Prostate gland (tissue), 2 donors: ENCODE measurements around the gene HIVEP2. TPM values are rescaled to one million over a fixed set of nuclear protein-coding genes. Genes with fewer than 3 reads are reported as not detected.

Experiments used
- DNase-seq: peaks from one replicate; pipeline ENCODE4 v3.0.0-alpha.2; 2019; ENCODE audit warnings: low spot score
- H3K27ac ChIP-seq, 2 donors: fragments of 200-600 bp; sonication (generic); 2 replicates each; pipeline ENCODE4 v1.5.1; 2017 to 2019
- H3K27me3 ChIP-seq: fragments of 200-600 bp; sonication (generic); replicated peaks from 2 replicates; pipeline ENCODE4 v1.5.1; 2019; ENCODE audit not compliant: insufficient read depth
- H3K36me3 ChIP-seq, 2 donors: fragments of 200-600 bp; sonication (generic); 1 replicate in 1 of 2; 2 replicates in 1 of 2; pipeline versions ENCODE4 v1.5.1 to v1.8.1; 2017 to 2019
- H3K4me1 ChIP-seq: fragments of 200-600 bp; sonication (generic); replicated peaks from 2 replicates; pipeline ENCODE4 v1.5.1; 2019
- H3K4me3 ChIP-seq, 2 donors: fragments of 200-600 bp; sonication (generic); 2 replicates each; pipeline ENCODE4 v1.5.1; 2017 to 2019
- H3K9me3 ChIP-seq: fragments of 200-600 bp; sonication (generic); 2 replicates; pipeline ENCODE4 v1.5.1; 2017
- CTCF ChIP-seq, 4 experiments: fragments of 200-600 bp in 2 of 4; fragments of 450-650 bp in 2 of 4; sonication (generic) in 2 of 4; IDR thresholded peaks; 1 replicate in 3 of 4; 2 replicates in 1 of 4; pipeline ENCODE4 v1.5.1; 2016 to 2019; ENCODE audit warnings: antibody characterized with exemption in 4 of 4, mild to moderate bottlenecking in 2 of 4, moderate library complexity in 2 of 4
- POLR2A ChIP-seq: fragments of 450-650 bp; IDR thresholded peaks from one replicate; pipeline ENCODE4 v1.6.1; 2016; ENCODE audit warnings: antibody characterized with exemption, mild to moderate bottlenecking
- POLR2AphosphoS5 ChIP-seq: sonication (generic); formaldehyde crosslinking; IDR thresholded peaks from one replicate; pipeline ENCODE4 v1.6.1; 2017; ENCODE audit warnings: antibody characterized with exemption
- WGBS: methylation state at CpG from one replicate; pipeline ENCODE4 v1.1.5; 2018; 5-methylcytosine and 5-hydroxymethylcytosine counted together
- intact Hi-C: fragments of 100-400 bp; cut with DNase I; formaldehyde crosslinking; loops from one replicate; pipeline ENCODE4 v1.14.2; 2022
- total RNA-seq, 2 donors: library from RNA; depleted of rRNA; stranded (reverse); fragments of >200 nt; gene quantifications; one replicate each; pipeline ENCODE4 v1.1.0, GENCODE V29; 2016

Gene HIVEP2
- total RNA-seq, 2 donors from 2014 or later: 15.8 to 19.3 TPM

DNA sequence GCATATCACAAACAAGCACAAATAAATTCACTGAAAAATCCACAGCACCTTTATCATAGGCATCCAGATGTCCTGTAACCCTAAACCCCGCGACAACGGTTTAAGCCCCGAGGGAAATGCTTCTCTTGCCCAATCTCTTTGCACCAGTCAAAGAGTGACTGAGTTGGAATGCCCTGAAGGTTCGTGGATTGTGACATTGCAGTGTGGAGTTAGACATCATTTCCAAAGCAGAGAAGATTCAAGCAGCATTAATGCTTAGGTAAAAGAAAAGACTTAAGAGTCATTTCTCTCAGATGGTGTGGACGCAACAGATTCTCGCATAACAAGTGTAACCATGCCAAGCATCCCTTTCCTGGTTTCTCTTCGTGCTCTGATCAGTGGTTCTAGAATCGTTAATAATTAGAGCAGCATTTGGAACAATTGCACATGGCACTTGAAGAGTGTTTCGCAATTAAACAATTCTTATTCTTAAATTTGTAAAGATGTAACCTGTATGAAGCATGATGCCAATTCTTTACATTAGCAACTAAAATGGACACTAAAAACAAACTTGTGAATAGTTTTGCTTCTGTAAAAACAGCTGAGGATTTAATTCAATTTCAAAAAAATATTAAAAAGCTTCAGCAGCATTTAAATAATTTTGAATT is 121.6 kb downstream of the HIVEP2 start:
- no peaks in the 10 kb centered on the region for H3K36me3 ChIP-seq
- 75% methylated on average over 10 of the region's 10 CpGs for WGBS
- no peak for DNase-seq
- H3K9me3 ChIP-seq: no peaks in the 10 kb centered on the region
- no peak overlapping the region for H3K4me3 ChIP-seq
- no peaks in the 10 kb centered on the region for H3K27me3 ChIP-seq
- intact Hi-C loops: loop anchor here (5.0 kb wide), 1 partner anchor 124 kb away; the partner anchor contains the start of gene HIVEP2
- TF ChIP-seq POLR2A (no peak), POLR2AphosphoS5 (no peak), CTCF (IDR thresholded peaks at IDR 0.05) (no peak)
- H3K4me1 ChIP-seq: no peaks in the 10 kb centered on the region
- no peak overlapping the region for H3K27ac ChIP-seq

DNA sequence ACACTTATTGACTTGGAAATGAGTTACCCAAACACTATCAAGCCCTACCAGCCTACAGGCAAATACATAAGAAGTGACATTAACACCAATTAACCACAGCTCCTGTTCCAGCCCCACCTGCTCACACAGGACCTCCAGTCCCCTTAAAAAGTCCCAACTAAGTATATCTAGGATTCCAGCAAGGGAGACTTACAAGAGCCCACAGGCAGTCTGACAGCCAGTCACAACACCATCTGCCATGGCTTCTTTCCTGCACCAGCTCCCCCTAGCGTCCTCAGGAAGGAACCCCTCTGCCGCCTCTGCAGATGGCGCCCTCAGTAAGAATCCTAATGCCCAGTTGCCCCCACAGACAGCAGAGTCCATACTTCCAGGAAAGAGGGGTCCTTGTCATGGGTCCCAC is 122.1 kb downstream of the HIVEP2 start:
- WGBS: 78% methylated on average over 3 of the region's 3 CpGs
- Histone ChIP-seq H3K27ac (no peak overlapping the region), H3K9me3 (no peaks in the 10 kb centered on the region), H3K4me1 (no peaks in the 10 kb centered on the region), H3K27me3 (no peaks in the 10 kb centered on the region), H3K4me3 (no peak overlapping the region), H3K36me3 (no peaks in the 10 kb centered on the region)
- TF ChIP-seq POLR2AphosphoS5: no peak
- TF ChIP-seq POLR2A: no peak
- peak in 1 of 4 experiments; percentile 14 for TF ChIP-seq CTCF (IDR thresholded peaks at IDR 0.05)
- DNase-seq: no peak
- intact Hi-C loops: loop anchor here (5.0 kb wide), 1 partner anchor 124 kb away; the partner anchor contains the start of gene HIVEP2

DNA sequence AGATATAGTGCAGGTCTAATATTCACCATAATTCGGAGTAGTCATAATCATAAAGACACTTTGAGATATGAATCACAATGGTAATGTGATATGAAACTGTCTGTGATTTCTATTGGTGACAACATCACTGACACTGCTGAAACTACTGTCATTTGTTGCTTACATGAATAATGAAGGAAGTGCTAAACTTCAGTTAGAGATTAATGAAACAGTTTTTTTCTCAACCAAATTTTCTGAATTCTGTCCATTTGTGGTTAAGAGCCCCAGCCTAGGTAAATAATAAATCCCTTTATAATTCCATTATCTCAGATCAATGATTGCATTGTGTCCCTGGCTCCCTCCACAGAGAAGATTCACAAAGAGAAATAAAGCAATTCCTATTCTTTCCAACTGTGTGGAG is 122.6 kb downstream of the HIVEP2 start:
- H3K9me3 ChIP-seq: no peaks in the 10 kb centered on the region
- no peaks in the 10 kb centered on the region for H3K36me3 ChIP-seq
- no peak for DNase-seq
- H3K4me3 ChIP-seq: no peak overlapping the region
- H3K4me1 ChIP-seq: no peaks in the 10 kb centered on the region
- TF ChIP-seq POLR2A (no peak), CTCF (IDR thresholded peaks at IDR 0.05) (no peak), POLR2AphosphoS5 (no peak)
- no peaks in the 10 kb centered on the region for H3K27me3 ChIP-seq
- no peak overlapping the region for H3K27ac ChIP-seq
- intact Hi-C loops: loop anchor here (5.0 kb wide), 1 partner anchor 125 kb away; the partner anchor contains the start of gene HIVEP2
- WGBS: 64% methylated on average over 1 of the region's 1 CpG

DNA sequence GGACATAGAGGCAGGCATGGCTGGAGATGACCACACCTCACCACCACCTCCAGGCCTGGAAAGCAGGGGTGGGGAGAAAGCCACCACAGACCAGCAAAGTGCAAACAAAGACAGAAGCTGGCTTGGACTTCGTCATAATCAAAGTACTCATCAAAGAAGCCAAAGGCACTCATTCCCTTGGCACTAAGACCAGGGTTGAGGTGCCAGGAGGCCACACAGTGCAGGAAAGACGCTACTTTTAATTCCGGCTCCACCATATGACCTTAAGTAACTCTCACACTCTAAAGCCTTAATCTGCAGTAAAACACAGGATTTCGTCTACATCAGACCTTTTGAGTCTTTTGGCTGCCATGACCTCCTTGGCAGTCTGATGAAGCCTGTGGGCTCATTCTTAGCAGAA is 123.1 kb downstream of the HIVEP2 start:
- TF ChIP-seq CTCF (IDR thresholded peaks at IDR 0.05) (no peak), POLR2AphosphoS5 (no peak), POLR2A (no peak)
- DNase-seq: peak; percentile 32
- intact Hi-C loops: loop anchor here (5.0 kb wide), 1 partner anchor 125 kb away; the partner anchor contains the start of gene HIVEP2
- Histone ChIP-seq H3K27me3 (no peaks in the 10 kb centered on the region), H3K36me3 (no peaks in the 10 kb centered on the region), H3K4me3 (no peak overlapping the region), H3K27ac (no peak overlapping the region), H3K4me1 (no peaks in the 10 kb centered on the region), H3K9me3 (no peaks in the 10 kb centered on the region)
- whole genome bisulfite sequencing: 18% methylated on average over 4 of the region's 4 CpGs

DNA sequence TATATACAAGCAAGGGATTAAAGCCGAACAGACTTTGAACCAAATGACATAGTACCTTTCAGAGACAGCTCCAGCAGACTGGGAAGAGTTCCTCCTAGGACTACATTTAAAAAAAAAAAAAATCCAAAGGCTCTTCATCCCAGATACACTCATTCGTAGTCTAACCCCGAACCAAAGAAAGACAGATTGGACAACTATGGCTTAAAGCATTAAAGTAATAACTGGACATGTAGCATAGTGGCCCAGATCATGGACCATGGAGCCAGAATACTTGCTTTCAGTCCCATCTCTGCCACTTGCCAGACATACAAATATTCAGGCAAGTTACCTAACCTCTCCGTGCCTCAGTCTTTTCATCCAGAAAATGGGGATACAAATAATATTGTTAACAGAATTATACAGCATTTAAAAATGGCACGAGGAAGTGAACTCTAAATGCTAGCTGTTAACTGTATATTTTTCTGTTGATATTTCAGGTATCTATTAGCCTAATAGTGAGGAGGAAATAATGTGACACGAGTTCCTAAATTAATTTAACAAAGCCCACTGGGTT is 123.7 kb downstream of the HIVEP2 start:
- Histone ChIP-seq H3K9me3 (no peaks in the 10 kb centered on the region), H3K36me3 (no peaks in the 10 kb centered on the region), H3K4me3 (no peak overlapping the region), H3K4me1 (no peaks in the 10 kb centered on the region), H3K27me3 (no peaks in the 10 kb centered on the region), H3K27ac (no peak overlapping the region)
- no peak for TF ChIP-seq POLR2A
- TF ChIP-seq POLR2AphosphoS5: no peak
- no peak for TF ChIP-seq CTCF (IDR thresholded peaks at IDR 0.05)
- DNase-seq: no peak
- intact Hi-C loops: loop anchor here (5.0 kb wide), 1 partner anchor 126 kb away; the partner anchor contains the start of gene HIVEP2
- WGBS: 81% methylated on average over 6 of the region's 6 CpGs
